Natural killer cell (primary cell): ENCODE measurements around the gene HEATR5B. TPM values are rescaled to one million over a fixed set of nuclear protein-coding genes. Genes with fewer than 3 reads are reported as not detected.

ENCODE experiments used
- ATAC-seq, 3 donors: fragments of 150-1000 bp in 2 of 3; fragments of 200-7000 bp in 1 of 3; cut with Tn5 transposase; 1 replicate in 1 of 3; 2 replicates in 2 of 3; pipeline ENCODE4 v1.10.0; 2021; ENCODE audit warnings: mild to moderate bottlenecking in 2 of 3, moderate library complexity in 2 of 3
- DNase-seq, 2 donors: peaks; one replicate each; pipeline versions ENCODE4 v3.0.0 to v3.0.0-alpha.2; 2013 to 2021; ENCODE audit warnings: mixed read lengths in 1 of 2
- H3K27ac ChIP-seq: one replicate; pipeline ENCODE4 v1.5.1; 2013; ENCODE audit warnings: mild to moderate bottlenecking, low read length
- H3K27me3 ChIP-seq: one replicate; pipeline ENCODE4 v1.6.1; 2013; ENCODE audit warnings: low read length; ENCODE audit not compliant: control insufficient read depth, insufficient read depth
- H3K36me3 ChIP-seq: one replicate; pipeline ENCODE4 v1.6.1; 2013; ENCODE audit warnings: low read length; ENCODE audit not compliant: control insufficient read depth, insufficient read depth
- H3K4me1 ChIP-seq: one replicate; pipeline ENCODE4 v1.6.1; 2013; ENCODE audit warnings: low read length; ENCODE audit not compliant: control insufficient read depth, insufficient read depth
- H3K4me3 ChIP-seq: one replicate; pipeline ENCODE4 v1.5.1; 2013; ENCODE audit warnings: low read length
- H3K9me3 ChIP-seq: one replicate; pipeline ENCODE4 v1.6.1; 2013; ENCODE audit warnings: low read length; ENCODE audit not compliant: control insufficient read depth, insufficient read depth
- H3K27ac Mint-ChIP-seq, 2 donors: one replicate each; pipeline ENCODE4 v1.8.0; 2022; ENCODE audit warnings: mild to moderate bottlenecking in 2 of 2, mixed read lengths in 2 of 2, moderate library complexity in 1 of 2
- H3K27me3 Mint-ChIP-seq, 2 donors: one replicate each; pipeline ENCODE4 v1.8.0; 2022; ENCODE audit warnings: low read depth in 2 of 2, mixed read lengths in 2 of 2
- H3K36me3 Mint-ChIP-seq: one replicate; pipeline ENCODE4 v1.8.0; 2022; ENCODE audit warnings: mixed read lengths
- H3K4me1 Mint-ChIP-seq, 2 donors: one replicate each; pipeline ENCODE4 v1.8.0; 2022; ENCODE audit warnings: mixed read lengths in 2 of 2
- H3K4me3 Mint-ChIP-seq: one replicate; pipeline ENCODE4 v1.8.0; 2022; ENCODE audit warnings: mild to moderate bottlenecking, moderate library complexity, mixed read lengths
- H3K9me3 Mint-ChIP-seq, 2 donors: one replicate each; pipeline ENCODE4 v1.8.0; 2022; ENCODE audit warnings: mixed read lengths in 2 of 2
- WGBS: methylation state at CpG from one replicate; pipeline ENCODE4 v1.1.7; 2013; ENCODE audit warnings: missing lambda C conversion rate; ENCODE audit not compliant: insufficient coverage; 5-methylcytosine and 5-hydroxymethylcytosine counted together
- intact Hi-C: fragments of 100-400 bp; cut with micrococcal nuclease; formaldehyde crosslinking; loops from one replicate; pipeline ENCODE4 v1.14.2; 2022
- total RNA-seq, 4 donors: library from RNA; stranded (reverse); fragments of 120-200 nt in 1 of 4; gene quantifications; one replicate each; pipeline versions ENCODE4 v1.2.3 to v1.2.4, GENCODE V29; 2013 to 2022
- TF ChIP-seq, protein P1 (sequence below): fragments of 200-600 bp; IDR thresholded peaks from one replicate; pipeline ENCODE4 v1.8.0; 2022; ENCODE audit warnings: antibody characterized with exemption

The HEATR5B gene
- total RNA-seq, 3 donors from 2014 or later (not counting 1 experiment from before 2014, with no cell fraction given) = 31.1 to 53.9 (median 39.9) TPM

DNA sequence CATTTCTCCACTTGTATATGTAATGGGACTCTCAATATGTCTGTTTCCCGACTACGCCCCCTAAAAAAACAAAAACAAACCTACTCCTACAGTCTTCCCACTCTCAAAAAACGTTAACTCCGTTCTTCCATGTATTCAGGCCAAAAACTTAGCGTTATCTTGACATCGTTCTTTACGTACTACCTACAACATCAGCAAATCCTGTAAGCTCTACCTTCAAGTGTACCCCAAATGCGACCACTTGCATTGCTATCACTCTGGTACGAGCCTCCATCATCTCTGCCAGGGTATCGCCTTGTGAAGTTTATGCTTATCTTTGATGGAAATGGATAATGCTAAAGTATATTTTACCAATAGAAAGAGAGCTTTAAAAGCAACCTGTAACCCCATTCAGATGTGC is 625 bp upstream of the HEATR5B start:
- Histone ChIP-seq H3K4me1 (peaks cover 22% of the 10 kb centered on the region), H3K9me3 (no peaks in the 10 kb centered on the region), H3K36me3 (peaks cover 22% of the 10 kb centered on the region), H3K4me3 (peak overlapping the region; percentile 85), H3K27ac (peak overlapping the region; percentile 70), H3K27me3 (no peaks in the 10 kb centered on the region)
- H3K36me3 Mint-ChIP-seq = peaks cover 12% of the 10 kb centered on the region
- intact Hi-C loops = loop anchor here (10.0 kb wide), 2 partner anchors 150 to 280 kb away; partner anchors contain the start of genes CEBPZ and NDUFAF7
- H3K4me3 Mint-ChIP-seq = no peak overlapping the region
- TF ChIP-seq, protein P1, sequence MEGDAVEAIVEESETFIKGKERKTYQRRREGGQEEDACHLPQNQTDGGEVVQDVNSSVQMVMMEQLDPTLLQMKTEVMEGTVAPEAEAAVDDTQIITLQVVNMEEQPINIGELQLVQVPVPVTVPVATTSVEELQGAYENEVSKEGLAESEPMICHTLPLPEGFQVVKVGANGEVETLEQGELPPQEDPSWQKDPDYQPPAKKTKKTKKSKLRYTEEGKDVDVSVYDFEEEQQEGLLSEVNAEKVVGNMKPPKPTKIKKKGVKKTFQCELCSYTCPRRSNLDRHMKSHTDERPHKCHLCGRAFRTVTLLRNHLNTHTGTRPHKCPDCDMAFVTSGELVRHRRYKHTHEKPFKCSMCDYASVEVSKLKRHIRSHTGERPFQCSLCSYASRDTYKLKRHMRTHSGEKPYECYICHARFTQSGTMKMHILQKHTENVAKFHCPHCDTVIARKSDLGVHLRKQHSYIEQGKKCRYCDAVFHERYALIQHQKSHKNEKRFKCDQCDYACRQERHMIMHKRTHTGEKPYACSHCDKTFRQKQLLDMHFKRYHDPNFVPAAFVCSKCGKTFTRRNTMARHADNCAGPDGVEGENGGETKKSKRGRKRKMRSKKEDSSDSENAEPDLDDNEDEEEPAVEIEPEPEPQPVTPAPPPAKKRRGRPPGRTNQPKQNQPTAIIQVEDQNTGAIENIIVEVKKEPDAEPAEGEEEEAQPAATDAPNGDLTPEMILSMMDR = no peak
- H3K27me3 Mint-ChIP-seq = no peaks in the 10 kb centered on the region
- H3K4me1 Mint-ChIP-seq = peaks cover 34 to 37% of the 10 kb centered on the region in 2 donors
- WGBS = 0% methylated on average over 7 of the region's 10 CpGs
- H3K9me3 Mint-ChIP-seq = no peaks in the 10 kb centered on the region
- peak in 2 of 3 donors; percentile 1 to 2 for ATAC-seq
- H3K27ac Mint-ChIP-seq = no peak overlapping the region
- no peak for DNase-seq

DNA sequence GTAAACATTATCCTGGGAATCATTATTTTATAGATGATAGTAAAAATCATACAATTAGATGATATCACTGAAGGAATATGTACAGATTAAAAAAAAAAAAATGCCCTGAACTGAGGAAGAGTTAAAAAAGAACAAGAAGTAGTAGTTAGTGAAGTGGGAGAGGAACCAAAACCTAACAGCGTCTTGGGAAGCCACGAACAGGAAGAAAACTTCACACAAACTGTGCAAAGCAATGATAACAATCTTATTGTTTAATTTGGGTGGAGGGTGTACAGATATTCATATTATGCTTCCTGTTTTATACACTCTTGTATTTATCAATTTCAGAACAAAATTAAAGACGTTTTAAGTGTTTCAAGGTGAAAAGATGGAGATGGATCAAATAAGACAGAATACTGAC is 3.5 kb downstream of the HEATR5B start:
- Mint-ChIP-seq H3K27ac (peak overlapping the region in 1 of 2 donors; percentile 92), H3K4me1 (peaks cover 42 to 43% of the 10 kb centered on the region in 2 donors), H3K9me3 (no peaks in the 10 kb centered on the region), H3K27me3 (no peaks in the 10 kb centered on the region), H3K36me3 (peaks cover 27% of the 10 kb centered on the region), H3K4me3 (peak overlapping the region; percentile 88)
- Histone ChIP-seq H3K4me1 (peaks cover 21% of the 10 kb centered on the region), H3K36me3 (peaks cover 35% of the 10 kb centered on the region), H3K4me3 (no peak overlapping the region), H3K27ac (peak overlapping the region; percentile 36), H3K9me3 (no peaks in the 10 kb centered on the region), H3K27me3 (no peaks in the 10 kb centered on the region)
- ATAC-seq (no peak), DNase-seq (peak in 1 of 2 donors; percentile 54)
- intact Hi-C loops = loop anchor here (10.0 kb wide), 2 partner anchors 154 to 276 kb away; partner anchors contain the start of genes CEBPZ and NDUFAF7
- WGBS = 0% methylated on average over 1 of the region's 3 CpGs
- TF ChIP-seq, protein P1 = no peak

DNA sequence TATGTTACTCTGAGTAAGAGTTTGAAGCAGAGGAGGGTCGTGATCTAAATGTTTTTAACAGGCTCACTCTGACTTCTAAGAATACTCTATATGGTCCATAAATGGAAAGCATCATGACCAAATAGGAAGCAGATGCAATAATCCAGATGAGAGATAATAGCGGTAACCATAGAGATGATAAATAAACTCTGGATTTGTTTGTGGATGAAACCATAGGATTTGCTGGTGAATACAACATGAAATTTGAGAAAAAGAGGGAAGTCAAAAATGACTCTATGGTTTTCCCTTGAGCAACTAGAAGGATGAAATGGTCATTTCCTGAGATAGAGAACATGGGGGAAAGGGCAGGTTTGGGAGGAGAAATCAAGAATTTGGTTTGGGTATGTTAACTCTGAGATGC is 3.9 kb downstream of the HEATR5B start:
- peaks cover 27% of the 10 kb centered on the region for H3K36me3 Mint-ChIP-seq
- H3K27me3 Mint-ChIP-seq = no peaks in the 10 kb centered on the region
- peaks cover 39% of the 10 kb centered on the region for H3K36me3 ChIP-seq
- TF ChIP-seq, protein P1 = no peak
- DNase-seq (no peak), ATAC-seq (no peak)
- H3K4me3 ChIP-seq = no peak overlapping the region
- no peaks in the 10 kb centered on the region for H3K9me3 ChIP-seq
- peak overlapping the region in 1 of 2 donors; percentile 92 for H3K27ac Mint-ChIP-seq
- peaks cover 42 to 43% of the 10 kb centered on the region in 2 donors for H3K4me1 Mint-ChIP-seq
- WGBS = 36% methylated on average over 1 of the region's 2 CpGs
- H3K27me3 ChIP-seq = no peaks in the 10 kb centered on the region
- peak overlapping the region; percentile 28 for H3K27ac ChIP-seq
- peak overlapping the region; percentile 88 for H3K4me3 Mint-ChIP-seq
- H3K9me3 Mint-ChIP-seq = no peaks in the 10 kb centered on the region
- intact Hi-C loops = loop anchor here (10.0 kb wide), 2 partner anchors 155 to 275 kb away; partner anchors contain the start of genes CEBPZ and NDUFAF7
- H3K4me1 ChIP-seq = peaks cover 18% of the 10 kb centered on the region

DNA sequence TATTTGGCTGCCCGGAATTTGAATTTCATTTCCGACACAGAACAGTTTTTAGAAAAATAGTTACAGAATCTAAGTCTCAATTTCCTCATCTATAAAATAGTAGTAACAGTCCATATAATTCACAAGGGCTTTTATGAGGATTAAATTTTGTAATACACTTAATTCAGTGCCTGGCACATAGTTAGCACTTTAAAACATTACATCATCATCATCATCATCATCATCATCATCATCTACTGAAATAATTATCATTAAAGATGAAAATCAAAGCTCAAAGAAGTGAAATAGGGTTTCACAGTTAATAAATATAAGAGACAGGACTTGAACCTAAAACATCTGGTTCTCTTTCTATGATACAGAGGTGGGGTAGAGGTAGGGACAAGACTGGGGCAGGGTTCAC is 13.2 kb downstream of the HEATR5B start:
- Mint-ChIP-seq H3K27ac (no peak overlapping the region), H3K4me1 (peaks cover 4 to 26% of the 10 kb centered on the region in 2 donors), H3K9me3 (no peaks in the 10 kb centered on the region), H3K4me3 (no peak overlapping the region), H3K27me3 (no peaks in the 10 kb centered on the region), H3K36me3 (peaks cover 24% of the 10 kb centered on the region)
- Histone ChIP-seq H3K4me1 (no peaks in the 10 kb centered on the region), H3K4me3 (no peak overlapping the region), H3K36me3 (peaks cover 86% of the 10 kb centered on the region), H3K27me3 (no peaks in the 10 kb centered on the region), H3K9me3 (no peaks in the 10 kb centered on the region), H3K27ac (no peak overlapping the region)
- no peak for DNase-seq
- no peak for ATAC-seq
- intact Hi-C loops = no loop called here
- TF ChIP-seq, protein P1 = no peak
- WGBS = 100% methylated on average over 1 of the region's 2 CpGs
